Testis (tissue), 3 donors: Measurements from ENCODE around the gene KRTAP5-3. TPM values are rescaled to one million over a fixed set of nuclear protein-coding genes. Genes with fewer than 3 reads are reported as not detected.
"Not testable (repeated sequence)": the region's sequence is repeated elsewhere in the genome, so short reads cannot be mapped to it uniquely, and the experiment has no call there.

Source experiments
- DNase-seq: peaks from one replicate; pipeline ENCODE4 v3.0.0-alpha.2; 2019
- H3K27ac ChIP-seq, 2 donors: fragments of 200-600 bp; sonication (generic); one replicate each; pipeline ENCODE4 v1.5.1; 2019
- H3K27me3 ChIP-seq: fragments of 200-600 bp; sonication (generic); one replicate; pipeline ENCODE4 v1.5.1; 2019
- H3K36me3 ChIP-seq: fragments of 200-600 bp; sonication (generic); one replicate; pipeline ENCODE4 v1.5.1; 2017; ENCODE audit warnings: low read depth; ENCODE audit errors: missing control alignments
- H3K4me1 ChIP-seq: fragments of 200-600 bp; sonication (generic); one replicate; pipeline ENCODE4 v1.5.1; 2019
- H3K4me3 ChIP-seq, 2 donors: fragments of 200-600 bp; sonication (generic); one replicate each; pipeline ENCODE4 v1.5.1; 2017 to 2019
- H3K9me3 ChIP-seq: fragments of 200-600 bp; sonication (generic); one replicate; pipeline ENCODE4 v1.5.1; 2017
- CTCF ChIP-seq, 3 experiments: fragments of 450-650 bp in 2 of 3; fragments of 200-600 bp in 1 of 3; sonication (generic) in 1 of 3; IDR thresholded peaks; one replicate each; pipeline ENCODE4 v1.5.1; 2016 to 2019; ENCODE audit warnings: antibody characterized with exemption in 3 of 3, mild to moderate bottlenecking in 2 of 3, moderate library complexity in 1 of 3
- POLR2A ChIP-seq: fragments of 450-650 bp; IDR thresholded peaks from one replicate; pipeline ENCODE4 v1.6.1; 2017; ENCODE audit warnings: antibody characterized with exemption, mild to moderate bottlenecking, moderate library complexity
- WGBS, 2 donors: methylation state at CpG; one replicate each; pipeline ENCODE4 v1.1.5; 2018; 5-methylcytosine and 5-hydroxymethylcytosine counted together
- intact Hi-C: fragments of 100-400 bp; cut with DNase I; formaldehyde crosslinking; loops from one replicate; pipeline ENCODE4 v1.15.1; 2023; ENCODE audit warnings: low total_unique reads
- polyA plus RNA-seq: library from polyadenylated mRNA; stranded (reverse); fragments of 350-450 nt; fragmentation: Illumina TruSeq; extraction: RNeasy Lipid Tissue Mini Kit (QIAGEN cat#74804); gene quantifications from one replicate; pipeline ENCODE4 v1.2.3, GENCODE V29; 2014; ENCODE audit warnings: low read depth, low replicate concordance; ENCODE audit not compliant: insufficient read depth
- total RNA-seq, 2 donors: library from RNA; depleted of rRNA; stranded (reverse); fragments of >200 nt; gene quantifications; one replicate each; pipeline ENCODE4 v1.2.3, GENCODE V29; 2016

KRTAP5-3 gene
- total and polyA plus RNA-seq, 3 donors from 2014 or later, result not detected

GRCh38 chr11:1581976-1582375, 26.3 kb downstream of the KRTAP5-3 start:
- H3K27me3 ChIP-seq, result no peaks in the 10 kb centered on the region
- no peak for DNase-seq
- H3K36me3 ChIP-seq, result no peaks in the 10 kb centered on the region
- WGBS, 2 donors, result 87 to 88% methylated on average over 9 of the region's 9 CpGs
- no peaks in the 10 kb centered on the region for H3K4me1 ChIP-seq
- TF ChIP-seq CTCF (IDR thresholded peaks at IDR 0.05) (no peak), POLR2A (no peak)
- no peak overlapping the region for H3K4me3 ChIP-seq
- intact Hi-C loops, result no loop called here
- H3K27ac ChIP-seq, result no peak overlapping the region
- H3K9me3 ChIP-seq, result no peaks in the 10 kb centered on the region

- WGBS, 2 donors, result 72 to 76% methylated on average over 6 of the region's 6 CpGs
- Histone ChIP-seq H3K36me3 (no peaks in the 10 kb centered on the region), H3K27ac (no peak overlapping the region), H3K4me1 (peaks cover 18% of the 10 kb centered on the region), H3K4me3 (no peak overlapping the region), H3K9me3 (no peaks in the 10 kb centered on the region), H3K27me3 (no peaks in the 10 kb centered on the region)
- DNase-seq, result no peak
- intact Hi-C loops, result no loop called here
- no peak for TF ChIP-seq CTCF (IDR thresholded peaks at IDR 0.05)
- TF ChIP-seq POLR2A, result no peak
Measured at GRCh38 chr11:1576825-1577224, 31.4 kb downstream of the KRTAP5-3 start.

GRCh38 chr11:1575756-1576155, 32.5 kb downstream of the KRTAP5-3 start:
- intact Hi-C loops, DNase-seq, H3K27me3 ChIP-seq, H3K4me3 ChIP-seq, H3K9me3 ChIP-seq, H3K36me3 ChIP-seq, H3K27ac ChIP-seq: not testable (repeated sequence)
- H3K4me1 ChIP-seq, result peaks cover 18% of the 10 kb centered on the region
- WGBS, 2 donors, result 80 to 86% methylated on average over 16 of the region's 16 CpGs

GRCh38 chr11:1574933-1575242, 33.4 kb downstream of the KRTAP5-3 start:
- Histone ChIP-seq H3K27ac (no peak overlapping the region), H3K27me3 (no peaks in the 10 kb centered on the region), H3K4me3 (no peak overlapping the region), H3K4me1 (peaks cover 18% of the 10 kb centered on the region), H3K36me3 (no peaks in the 10 kb centered on the region), H3K9me3 (no peaks in the 10 kb centered on the region)
- intact Hi-C loops, result no loop called here
- DNase-seq, result no peak
- WGBS, 2 donors, result 5 to 8% methylated on average over 7 of the region's 7 CpGs
- TF ChIP-seq CTCF (IDR thresholded peaks at IDR 0.05) (no peak), POLR2A (no peak)

GRCh38 chr11:1574238-1574932, 33.9 kb downstream of the KRTAP5-3 start:
- Histone ChIP-seq H3K9me3 (no peaks in the 10 kb centered on the region), H3K27me3 (no peaks in the 10 kb centered on the region), H3K36me3 (no peaks in the 10 kb centered on the region), H3K4me1 (peaks cover 18% of the 10 kb centered on the region), H3K4me3 (peak overlapping the region in 1 of 2 donors; percentile 47), H3K27ac (no peak overlapping the region)
- TF ChIP-seq CTCF (IDR thresholded peaks at IDR 0.05) (peak; percentile 70 to 88 (median 83)), POLR2A (no peak)
- 0 to 1% methylated on average over 10 to 59 of the region's 64 CpGs for WGBS, 2 donors
- peak; percentile 82 for DNase-seq
- intact Hi-C loops, result no loop called here
